Measurements from ENCODE around the gene DUSP5. TPM values are rescaled to one million over a fixed set of nuclear protein-coding genes. Genes with fewer than 3 reads are reported as not detected.

The DUSP5 gene
- total and polyA plus RNA-seq, 3 donors from 2014 or later: 42.7 to 57.5 (median 42.8) TPM

DNA sequence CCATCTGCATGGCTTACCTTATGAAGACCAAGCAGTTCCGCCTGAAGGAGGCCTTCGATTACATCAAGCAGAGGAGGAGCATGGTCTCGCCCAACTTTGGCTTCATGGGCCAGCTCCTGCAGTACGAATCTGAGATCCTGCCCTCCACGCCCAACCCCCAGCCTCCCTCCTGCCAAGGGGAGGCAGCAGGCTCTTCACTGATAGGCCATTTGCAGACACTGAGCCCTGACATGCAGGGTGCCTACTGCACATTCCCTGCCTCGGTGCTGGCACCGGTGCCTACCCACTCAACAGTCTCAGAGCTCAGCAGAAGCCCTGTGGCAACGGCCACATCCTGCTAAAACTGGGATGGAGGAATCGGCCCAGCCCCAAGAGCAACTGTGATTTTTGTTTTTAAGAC is 12.4 kb downstream of the DUSP5 start:
- WGBS, 2 donors: 97 to 98% methylated on average over 5 to 9 of the region's 9 CpGs
- TF ChIP-seq POLR2A (IDR thresholded peaks at IDR 0.05): no peak
- TF ChIP-seq, protein P1, sequence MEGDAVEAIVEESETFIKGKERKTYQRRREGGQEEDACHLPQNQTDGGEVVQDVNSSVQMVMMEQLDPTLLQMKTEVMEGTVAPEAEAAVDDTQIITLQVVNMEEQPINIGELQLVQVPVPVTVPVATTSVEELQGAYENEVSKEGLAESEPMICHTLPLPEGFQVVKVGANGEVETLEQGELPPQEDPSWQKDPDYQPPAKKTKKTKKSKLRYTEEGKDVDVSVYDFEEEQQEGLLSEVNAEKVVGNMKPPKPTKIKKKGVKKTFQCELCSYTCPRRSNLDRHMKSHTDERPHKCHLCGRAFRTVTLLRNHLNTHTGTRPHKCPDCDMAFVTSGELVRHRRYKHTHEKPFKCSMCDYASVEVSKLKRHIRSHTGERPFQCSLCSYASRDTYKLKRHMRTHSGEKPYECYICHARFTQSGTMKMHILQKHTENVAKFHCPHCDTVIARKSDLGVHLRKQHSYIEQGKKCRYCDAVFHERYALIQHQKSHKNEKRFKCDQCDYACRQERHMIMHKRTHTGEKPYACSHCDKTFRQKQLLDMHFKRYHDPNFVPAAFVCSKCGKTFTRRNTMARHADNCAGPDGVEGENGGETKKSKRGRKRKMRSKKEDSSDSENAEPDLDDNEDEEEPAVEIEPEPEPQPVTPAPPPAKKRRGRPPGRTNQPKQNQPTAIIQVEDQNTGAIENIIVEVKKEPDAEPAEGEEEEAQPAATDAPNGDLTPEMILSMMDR (IDR thresholded peaks at IDR 0.05): no peak
- DNase-seq: no peak
- no peak overlapping the region for H3K4me3 ChIP-seq
- H3K27me3 ChIP-seq: no peaks in the 10 kb centered on the region
- H3K9me3 ChIP-seq: no peaks in the 10 kb centered on the region
- no peaks in the 10 kb centered on the region for H3K4me1 ChIP-seq
- no peaks in the 10 kb centered on the region for H3K36me3 ChIP-seq (ENCODE audit: low read depth, missing control alignments)
- intact Hi-C loops (cut with DNase I; ENCODE audit: low total_unique reads): no loop called here
- no peak overlapping the region for H3K27ac ChIP-seq

DNA sequence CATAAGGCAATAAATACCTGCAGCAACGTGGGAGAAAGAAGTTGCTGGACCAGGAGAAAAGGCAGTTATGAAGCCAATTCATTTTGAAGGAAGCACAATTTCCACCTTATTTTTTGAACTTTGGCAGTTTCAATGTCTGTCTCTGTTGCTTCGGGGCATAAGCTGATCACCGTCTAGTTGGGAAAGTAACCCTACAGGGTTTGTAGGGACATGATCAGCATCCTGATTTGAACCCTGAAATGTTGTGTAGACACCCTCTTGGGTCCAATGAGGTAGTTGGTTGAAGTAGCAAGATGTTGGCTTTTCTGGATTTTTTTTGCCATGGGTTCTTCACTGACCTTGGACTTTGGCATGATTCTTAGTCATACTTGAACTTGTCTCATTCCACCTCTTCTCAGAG is 13.0 kb downstream of the DUSP5 start:
- H3K4me1 ChIP-seq: no peaks in the 10 kb centered on the region
- intact Hi-C loops (cut with DNase I; ENCODE audit: low total_unique reads): no loop called here
- H3K4me3 ChIP-seq: no peak overlapping the region
- H3K9me3 ChIP-seq: no peaks in the 10 kb centered on the region
- WGBS, 2 donors: 94 to 95% methylated on average over 3 of the region's 3 CpGs
- no peaks in the 10 kb centered on the region for H3K36me3 ChIP-seq (ENCODE audit: low read depth, missing control alignments)
- no peak for DNase-seq
- no peaks in the 10 kb centered on the region for H3K27me3 ChIP-seq
- no peak overlapping the region for H3K27ac ChIP-seq
- no peak for TF ChIP-seq POLR2A (IDR thresholded peaks at IDR 0.05)
- TF ChIP-seq, protein P1 (IDR thresholded peaks at IDR 0.05): no peak

DNA sequence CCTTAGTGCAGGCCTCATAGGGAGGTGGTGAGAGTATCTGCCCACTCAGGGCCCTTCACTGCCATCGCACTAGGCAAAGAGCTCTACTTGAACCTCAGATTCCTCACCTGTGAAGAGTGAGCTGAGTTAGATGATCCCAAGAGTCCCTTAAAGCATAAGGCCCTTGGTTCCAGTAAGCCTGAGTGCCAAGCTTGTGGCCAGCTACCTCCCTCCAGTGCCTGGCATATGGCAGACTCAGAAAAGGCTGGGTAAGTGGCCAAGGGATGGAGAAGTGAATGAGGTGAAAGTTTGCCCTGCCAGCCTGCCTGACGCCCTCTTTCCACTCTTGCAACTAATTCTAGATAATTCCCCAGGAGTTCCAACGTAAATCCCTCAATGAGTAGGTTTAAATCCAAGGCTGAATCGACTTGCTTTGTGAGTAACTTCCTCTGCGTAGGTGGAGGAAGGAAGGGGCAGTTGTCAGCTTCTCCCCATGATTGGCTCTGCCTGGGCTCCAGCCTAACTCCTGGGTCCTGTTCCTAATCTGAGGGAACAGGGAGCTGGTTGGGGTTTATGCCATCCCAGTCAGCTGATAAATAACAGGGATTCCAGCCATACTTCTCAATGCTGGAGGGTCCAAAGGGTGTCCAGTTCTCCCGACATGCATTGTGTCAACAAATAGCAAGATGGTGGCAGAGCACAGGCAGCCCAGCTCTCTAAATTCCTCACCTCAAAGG is 14.2 kb downstream of the DUSP5 start:
- no peaks in the 10 kb centered on the region for H3K4me1 ChIP-seq
- no peak overlapping the region for H3K4me3 ChIP-seq
- TF ChIP-seq, protein P1 (IDR thresholded peaks at IDR 0.05): no peak
- TF ChIP-seq POLR2A (IDR thresholded peaks at IDR 0.05): no peak
- no peaks in the 10 kb centered on the region for H3K36me3 ChIP-seq (ENCODE audit: low read depth, missing control alignments)
- no peaks in the 10 kb centered on the region for H3K27me3 ChIP-seq
- intact Hi-C loops (cut with DNase I; ENCODE audit: low total_unique reads): no loop called here
- no peak overlapping the region for H3K27ac ChIP-seq
- 82 to 90% methylated on average over 6 of the region's 6 CpGs for WGBS, 2 donors
- H3K9me3 ChIP-seq: no peaks in the 10 kb centered on the region
- DNase-seq: no peak

DNA sequence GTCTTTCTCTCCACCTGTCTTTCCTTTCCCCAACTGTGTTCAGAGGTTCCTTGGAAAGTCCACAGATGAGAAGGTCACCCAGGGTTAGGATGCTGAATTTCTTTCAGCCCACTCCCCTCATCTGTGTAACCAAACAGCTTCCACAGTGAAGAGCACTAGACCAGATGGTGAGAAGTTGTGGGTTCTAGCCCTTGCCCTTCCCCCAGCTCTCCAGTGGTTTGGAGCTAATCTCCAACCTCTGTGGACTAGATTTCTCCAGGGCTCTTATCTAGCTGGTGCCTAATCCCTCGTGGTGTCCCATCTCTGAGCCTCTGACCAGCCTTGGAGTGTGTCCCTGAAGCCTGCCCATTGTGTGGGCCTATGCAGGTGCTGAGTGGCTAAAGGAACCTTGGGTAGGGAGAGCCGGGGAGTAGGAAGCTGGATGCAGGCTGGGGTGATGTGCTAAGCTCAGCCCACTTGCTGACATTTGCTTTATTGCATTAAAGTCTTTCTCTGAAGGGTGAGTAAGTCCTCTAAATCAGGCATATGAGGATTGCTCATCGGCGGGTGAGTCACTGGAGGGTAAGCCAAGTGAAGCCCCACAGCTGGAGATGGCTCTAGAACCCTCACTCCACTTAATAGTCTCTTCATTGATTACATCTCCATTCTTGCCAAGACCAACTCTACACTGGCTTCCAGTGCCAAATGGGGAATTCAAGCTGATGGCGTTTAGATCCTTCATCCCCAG is 14.9 kb downstream of the DUSP5 start:
- H3K4me1 ChIP-seq: no peaks in the 10 kb centered on the region
- intact Hi-C loops (cut with DNase I; ENCODE audit: low total_unique reads): no loop called here
- no peak overlapping the region for H3K4me3 ChIP-seq
- WGBS, 2 donors: 72 to 83% methylated on average over 3 to 5 of the region's 5 CpGs
- no peak for DNase-seq
- no peaks in the 10 kb centered on the region for H3K36me3 ChIP-seq (ENCODE audit: low read depth, missing control alignments)
- H3K27me3 ChIP-seq: no peaks in the 10 kb centered on the region
- H3K9me3 ChIP-seq: no peaks in the 10 kb centered on the region
- TF ChIP-seq, protein P1 (IDR thresholded peaks at IDR 0.05): no peak
- no peak for TF ChIP-seq POLR2A (IDR thresholded peaks at IDR 0.05)
- H3K27ac ChIP-seq: no peak overlapping the region
